Prostate gland (tissue), 2 donors: ENCODE measurements around the gene BAZ1B. TPM values are rescaled to one million over a fixed set of nuclear protein-coding genes. Genes with fewer than 3 reads are reported as not detected.
"Not testable (repeated sequence)": the region's sequence is repeated elsewhere in the genome, so short reads cannot be mapped to it uniquely, and the experiment has no call there.

Experiments
- DNase-seq: peaks from one replicate; pipeline ENCODE4 v3.0.0-alpha.2; 2019; ENCODE audit warnings: low spot score
- H3K27ac ChIP-seq, 2 donors: fragments of 200-600 bp; sonication (generic); 2 replicates each; pipeline ENCODE4 v1.5.1; 2017 to 2019
- H3K27me3 ChIP-seq: fragments of 200-600 bp; sonication (generic); replicated peaks from 2 replicates; pipeline ENCODE4 v1.5.1; 2019; ENCODE audit not compliant: insufficient read depth
- H3K36me3 ChIP-seq, 2 donors: fragments of 200-600 bp; sonication (generic); 1 replicate in 1 of 2; 2 replicates in 1 of 2; pipeline versions ENCODE4 v1.5.1 to v1.8.1; 2017 to 2019
- H3K4me1 ChIP-seq: fragments of 200-600 bp; sonication (generic); replicated peaks from 2 replicates; pipeline ENCODE4 v1.5.1; 2019
- H3K4me3 ChIP-seq, 2 donors: fragments of 200-600 bp; sonication (generic); 2 replicates each; pipeline ENCODE4 v1.5.1; 2017 to 2019
- H3K9me3 ChIP-seq: fragments of 200-600 bp; sonication (generic); 2 replicates; pipeline ENCODE4 v1.5.1; 2017
- CTCF ChIP-seq, 4 experiments: fragments of 200-600 bp in 2 of 4; fragments of 450-650 bp in 2 of 4; sonication (generic) in 2 of 4; IDR thresholded peaks; 1 replicate in 3 of 4; 2 replicates in 1 of 4; pipeline ENCODE4 v1.5.1; 2016 to 2019; ENCODE audit warnings: antibody characterized with exemption in 4 of 4, mild to moderate bottlenecking in 2 of 4, moderate library complexity in 2 of 4
- POLR2A ChIP-seq: fragments of 450-650 bp; IDR thresholded peaks from one replicate; pipeline ENCODE4 v1.6.1; 2016; ENCODE audit warnings: antibody characterized with exemption, mild to moderate bottlenecking
- POLR2AphosphoS5 ChIP-seq: sonication (generic); formaldehyde crosslinking; IDR thresholded peaks from one replicate; pipeline ENCODE4 v1.6.1; 2017; ENCODE audit warnings: antibody characterized with exemption
- WGBS: methylation state at CpG from one replicate; pipeline ENCODE4 v1.1.5; 2018; 5-methylcytosine and 5-hydroxymethylcytosine counted together
- intact Hi-C: fragments of 100-400 bp; cut with DNase I; formaldehyde crosslinking; loops from one replicate; pipeline ENCODE4 v1.14.2; 2022
- total RNA-seq, 2 donors: library from RNA; depleted of rRNA; stranded (reverse); fragments of >200 nt; gene quantifications; one replicate each; pipeline ENCODE4 v1.1.0, GENCODE V29; 2016

BAZ1B gene
- total RNA-seq, 2 donors from 2014 or later, result 43.4 to 56.4 TPM

GRCh38 chr7:73557397-73558257, 35.5 kb upstream of the BAZ1B start, which contains the start of gene BCL7B:
TSS of gene BCL7B (minus strand) at chr7:73557690. CDS start at chr7:73557578, 112 bp downstream.
- DNase-seq, result peak; percentile 49
- Histone ChIP-seq H3K27me3 (no peaks in the 10 kb centered on the region), H3K4me3 (peak within 1 kb of the TSS; percentile 92 to 97), H3K9me3 (no peaks in the 10 kb centered on the region), H3K36me3 (no peaks in the 10 kb centered on the region), H3K27ac (peak within 1 kb of the TSS; percentile 98 to 100), H3K4me1 (no peaks in the 10 kb centered on the region)
- intact Hi-C loops, result loop anchor here (1.0 to 2.0 kb wide), 2 partner anchors 21 to 35 kb away; partner anchors contain the start of genes BAZ1B and TBL2
- WGBS, result 7% methylated on average over 57 of the region's 83 CpGs
- TF ChIP-seq POLR2AphosphoS5 (peak; percentile 41), CTCF (IDR thresholded peaks at IDR 0.05) (no peak)

GRCh38 chr7:73557108-73557396, 35.0 kb upstream of the BAZ1B start:
- intact Hi-C loops, result loop anchor here (1.0 to 2.0 kb wide), 2 partner anchors 22 to 35 kb away; partner anchors contain the start of genes BAZ1B and TBL2
- no peaks in the 10 kb centered on the region for H3K36me3 ChIP-seq
- H3K4me1 ChIP-seq, result no peaks in the 10 kb centered on the region
- peak; percentile 91 for DNase-seq
- no peaks in the 10 kb centered on the region for H3K27me3 ChIP-seq
- WGBS, result under 1% methylated on average over 35 of the region's 36 CpGs
- H3K9me3 ChIP-seq, result no peaks in the 10 kb centered on the region
- no peak for TF ChIP-seq POLR2A
- TF ChIP-seq CTCF (IDR thresholded peaks at IDR 0.05), result peak in 1 of 4 experiments; percentile 13
- peak; percentile 67 for TF ChIP-seq POLR2AphosphoS5
- peak overlapping the region; percentile 98 to 100 for H3K27ac ChIP-seq
- H3K4me3 ChIP-seq, result peak overlapping the region; percentile 92 to 97

GRCh38 chr7:73556208-73557107, 34.4 kb upstream of the BAZ1B start:
- Histone ChIP-seq H3K27me3 (no peaks in the 10 kb centered on the region), H3K9me3 (no peaks in the 10 kb centered on the region), H3K4me3 (peak overlapping the region; percentile 92 to 97), H3K36me3 (no peaks in the 10 kb centered on the region), H3K4me1 (no peaks in the 10 kb centered on the region), H3K27ac (peak overlapping the region; percentile 98 to 100)
- WGBS, result 21% methylated on average over 28 of the region's 28 CpGs
- TF ChIP-seq CTCF (IDR thresholded peaks at IDR 0.05) (no peak), POLR2A (peak; percentile 48), POLR2AphosphoS5 (no peak)
- intact Hi-C loops, result loop anchor here (1.0 to 2.0 kb wide), 2 partner anchors 22 to 34 kb away; partner anchors contain the start of genes BAZ1B and TBL2
- DNase-seq, result no peak

- H3K4me1 ChIP-seq, result no peaks in the 10 kb centered on the region
Observed at GRCh38 chr7:73555411-73555982, 33.4 kb upstream of the BAZ1B start.

GRCh38 chr7:73550093-73550492, 28.0 kb upstream of the BAZ1B start:
- intact Hi-C loops, DNase-seq, H3K9me3 ChIP-seq, H3K4me3 ChIP-seq, H3K27me3 ChIP-seq, H3K27ac ChIP-seq, H3K36me3 ChIP-seq, H3K4me1 ChIP-seq: not testable (repeated sequence)
- WGBS, result 89% methylated on average over 5 of the region's 5 CpGs

More at GRCh38 chr7:73555411-73555982, 33.4 kb upstream of the BAZ1B start:
- WGBS, result 56% methylated on average over 6 of the region's 6 CpGs
- no peak for DNase-seq
- TF ChIP-seq POLR2A (no peak), CTCF (IDR thresholded peaks at IDR 0.05) (no peak), POLR2AphosphoS5 (no peak)
- no peaks in the 10 kb centered on the region for H3K36me3 ChIP-seq
- peak overlapping the region in 1 of 2 donors; percentile 100 for H3K27ac ChIP-seq
- H3K27me3 ChIP-seq, result no peaks in the 10 kb centered on the region
- no peaks in the 10 kb centered on the region for H3K9me3 ChIP-seq
- peak overlapping the region in 1 of 2 donors; percentile 97 for H3K4me3 ChIP-seq
- intact Hi-C loops, result no loop called here
